Stomach (tissue), 4 donors: ENCODE measurements around the gene PTPRU.

Experiments
- EP300 ChIP-seq: sonication (generic); formaldehyde crosslinking; IDR thresholded peaks from one replicate; pipeline ENCODE4 v1.6.1; 2017; ENCODE audit warnings: antibody characterized with exemption
- POLR2A ChIP-seq, 4 donors: fragments of 450-650 bp; IDR thresholded peaks; one replicate each; pipeline ENCODE4 v1.6.1; 2016; ENCODE audit warnings: antibody characterized with exemption in 4 of 4, control low read depth in 2 of 4, mild to moderate bottlenecking in 1 of 4, moderate library complexity in 1 of 4
- TF ChIP-seq, protein P1 (sequence below), 7 experiments: fragments of 450-650 bp in 4 of 7; fragments of 200-600 bp in 3 of 7; sonication (generic) in 3 of 7; IDR thresholded peaks; one replicate each; pipeline ENCODE4 v1.5.1; 2016 to 2019; ENCODE audit warnings: antibody characterized with exemption in 7 of 7, control low read depth in 2 of 7, mild to moderate bottlenecking in 1 of 7

DNA sequence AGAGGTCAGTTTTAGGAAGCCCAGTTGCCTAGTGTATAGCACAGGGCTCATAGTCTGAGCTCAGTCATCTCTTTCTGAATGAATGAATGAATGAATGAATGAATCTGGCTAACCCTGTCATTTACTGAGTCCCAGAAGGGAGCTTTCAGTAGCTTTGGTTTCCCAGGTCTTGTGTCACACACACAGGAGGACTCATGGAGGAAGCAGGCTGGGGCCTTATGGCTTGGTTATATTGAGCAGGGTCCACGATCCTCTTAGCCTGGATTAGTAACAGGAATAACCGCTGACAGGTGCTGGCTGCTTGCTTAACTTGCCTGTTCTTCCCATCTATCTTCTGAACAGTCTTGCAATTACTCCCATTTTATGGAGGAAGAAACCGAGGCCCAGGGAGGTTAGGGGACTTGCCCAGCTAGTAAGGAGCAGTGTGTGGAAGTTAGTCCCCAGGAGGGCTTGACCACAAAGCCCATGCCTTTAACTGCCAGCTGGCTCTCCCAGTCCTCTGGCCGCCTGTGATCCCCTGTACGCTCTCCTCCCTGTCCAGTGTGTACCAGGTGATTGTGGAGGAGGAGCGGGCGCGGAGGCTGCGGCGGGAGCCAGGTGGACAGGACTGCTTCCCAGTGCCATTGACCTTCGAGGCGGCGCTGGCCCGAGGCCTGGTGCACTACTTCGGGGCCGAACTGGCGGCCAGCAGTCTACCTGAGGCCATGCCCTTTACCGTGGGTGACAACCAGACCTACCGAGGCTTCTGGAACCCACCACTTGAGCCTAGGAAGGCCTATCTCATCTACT, 46.0 kb downstream of the PTPRU start:
- TF ChIP-seq EP300 (no peak), POLR2A (IDR thresholded peaks at IDR 0.05) (no peak)
- TF ChIP-seq, protein P1, sequence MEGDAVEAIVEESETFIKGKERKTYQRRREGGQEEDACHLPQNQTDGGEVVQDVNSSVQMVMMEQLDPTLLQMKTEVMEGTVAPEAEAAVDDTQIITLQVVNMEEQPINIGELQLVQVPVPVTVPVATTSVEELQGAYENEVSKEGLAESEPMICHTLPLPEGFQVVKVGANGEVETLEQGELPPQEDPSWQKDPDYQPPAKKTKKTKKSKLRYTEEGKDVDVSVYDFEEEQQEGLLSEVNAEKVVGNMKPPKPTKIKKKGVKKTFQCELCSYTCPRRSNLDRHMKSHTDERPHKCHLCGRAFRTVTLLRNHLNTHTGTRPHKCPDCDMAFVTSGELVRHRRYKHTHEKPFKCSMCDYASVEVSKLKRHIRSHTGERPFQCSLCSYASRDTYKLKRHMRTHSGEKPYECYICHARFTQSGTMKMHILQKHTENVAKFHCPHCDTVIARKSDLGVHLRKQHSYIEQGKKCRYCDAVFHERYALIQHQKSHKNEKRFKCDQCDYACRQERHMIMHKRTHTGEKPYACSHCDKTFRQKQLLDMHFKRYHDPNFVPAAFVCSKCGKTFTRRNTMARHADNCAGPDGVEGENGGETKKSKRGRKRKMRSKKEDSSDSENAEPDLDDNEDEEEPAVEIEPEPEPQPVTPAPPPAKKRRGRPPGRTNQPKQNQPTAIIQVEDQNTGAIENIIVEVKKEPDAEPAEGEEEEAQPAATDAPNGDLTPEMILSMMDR (IDR thresholded peaks at IDR 0.05) = no peak
